Activated CD8-positive, alpha-beta T cell treated with anti-CD3 and anti-CD28 coated beads for 36 hours (primary cell): ENCODE data around the gene TSHR. TPM values are rescaled to one million over a fixed set of nuclear protein-coding genes. Genes with fewer than 3 reads are reported as not detected.

Experiments used
- ATAC-seq: fragments of 200-7000 bp; cut with Tn5 transposase; one replicate; pipeline ENCODE4 v1.10.0; 2021; ENCODE audit warnings: mild to moderate bottlenecking, moderate library complexity
- CTCF ChIA-PET: fragments of 350-600 bp; sonication (Branson Sonifier 250); formaldehyde crosslinking; loops from one replicate; lab custom pipeline; 2021; ENCODE audit warnings: antibody characterized with exemption; lab: Charles Lee
- POLR2A ChIA-PET: fragments of 350-600 bp; sonication (Branson Sonifier 250); formaldehyde crosslinking; loops from one replicate; lab custom pipeline; 2021; ENCODE audit warnings: antibody characterized with exemption; lab: Charles Lee
- DNase-seq: peaks from one replicate; pipeline ENCODE4 v3.0.0-alpha.2; 2020
- H3K27ac Mint-ChIP-seq: one replicate; pipeline ENCODE4 v1.8.0; 2021; ENCODE audit warnings: mild to moderate bottlenecking, mixed read lengths
- H3K27me3 Mint-ChIP-seq: one replicate; pipeline ENCODE4 v1.8.0; 2021; ENCODE audit warnings: mixed read lengths
- H3K36me3 Mint-ChIP-seq: one replicate; pipeline ENCODE4 v1.8.0; 2021; ENCODE audit warnings: low read depth, mixed read lengths
- H3K4me1 Mint-ChIP-seq: one replicate; pipeline ENCODE4 v1.8.0; 2021; ENCODE audit warnings: low read depth, mixed read lengths
- H3K4me3 Mint-ChIP-seq: one replicate; pipeline ENCODE4 v1.8.0; 2021; ENCODE audit warnings: mild to moderate bottlenecking, moderate library complexity, mixed read lengths
- H3K9me3 Mint-ChIP-seq: one replicate; pipeline ENCODE4 v1.8.0; 2021; ENCODE audit warnings: mixed read lengths
- intact Hi-C: fragments of 100-400 bp; cut with micrococcal nuclease; formaldehyde crosslinking; loops from one replicate; pipeline ENCODE4 v1.10.0; 2022
- total RNA-seq, 2 experiments: library from RNA; stranded (reverse); gene quantifications; one replicate each; pipeline ENCODE4 v1.2.3, GENCODE V29; 2021
- TF ChIP-seq, protein P1 (sequence below): fragments of 200-600 bp; IDR thresholded peaks from one replicate; pipeline ENCODE4 v1.8.0; 2022; ENCODE audit warnings: antibody characterized with exemption, mild to moderate bottlenecking

Gene TSHR
- total RNA-seq, 2 experiments from 2014 or later: 0.31 TPM; not detected in 1

- H3K27me3 Mint-ChIP-seq: no peaks in the 10 kb centered on the region
- ChIA-PET POLR2A (interaction anchor here (0.6 to 2.4 kb wide), 3 partner anchors 11 to 684 kb away, joined by 3 to 29 read pairs (median 5); partner anchors contain the start of gene CEP128), CTCF (interaction anchor here (0.9 to 1.9 kb wide), 4 partner anchors 13 to 225 kb away, joined by 3 to 5 read pairs (median 4); no protein-coding TSS in a partner anchor)
- intact Hi-C loops: no loop called here
- no peak overlapping the region for H3K4me3 Mint-ChIP-seq
- peaks cover 35% of the 10 kb centered on the region for H3K4me1 Mint-ChIP-seq
- DNase-seq: no peak
- H3K9me3 Mint-ChIP-seq: peaks cover 13% of the 10 kb centered on the region
- peak overlapping the region; percentile 79 for H3K27ac Mint-ChIP-seq
- TF ChIP-seq, protein P1, sequence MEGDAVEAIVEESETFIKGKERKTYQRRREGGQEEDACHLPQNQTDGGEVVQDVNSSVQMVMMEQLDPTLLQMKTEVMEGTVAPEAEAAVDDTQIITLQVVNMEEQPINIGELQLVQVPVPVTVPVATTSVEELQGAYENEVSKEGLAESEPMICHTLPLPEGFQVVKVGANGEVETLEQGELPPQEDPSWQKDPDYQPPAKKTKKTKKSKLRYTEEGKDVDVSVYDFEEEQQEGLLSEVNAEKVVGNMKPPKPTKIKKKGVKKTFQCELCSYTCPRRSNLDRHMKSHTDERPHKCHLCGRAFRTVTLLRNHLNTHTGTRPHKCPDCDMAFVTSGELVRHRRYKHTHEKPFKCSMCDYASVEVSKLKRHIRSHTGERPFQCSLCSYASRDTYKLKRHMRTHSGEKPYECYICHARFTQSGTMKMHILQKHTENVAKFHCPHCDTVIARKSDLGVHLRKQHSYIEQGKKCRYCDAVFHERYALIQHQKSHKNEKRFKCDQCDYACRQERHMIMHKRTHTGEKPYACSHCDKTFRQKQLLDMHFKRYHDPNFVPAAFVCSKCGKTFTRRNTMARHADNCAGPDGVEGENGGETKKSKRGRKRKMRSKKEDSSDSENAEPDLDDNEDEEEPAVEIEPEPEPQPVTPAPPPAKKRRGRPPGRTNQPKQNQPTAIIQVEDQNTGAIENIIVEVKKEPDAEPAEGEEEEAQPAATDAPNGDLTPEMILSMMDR: no peak
- H3K36me3 Mint-ChIP-seq: peaks cover 44% of the 10 kb centered on the region
- no peak for ATAC-seq
These were observed 25.3 kb upstream of the TSHR start for GRCh38 chr14:80930095-80930494.

DNA sequence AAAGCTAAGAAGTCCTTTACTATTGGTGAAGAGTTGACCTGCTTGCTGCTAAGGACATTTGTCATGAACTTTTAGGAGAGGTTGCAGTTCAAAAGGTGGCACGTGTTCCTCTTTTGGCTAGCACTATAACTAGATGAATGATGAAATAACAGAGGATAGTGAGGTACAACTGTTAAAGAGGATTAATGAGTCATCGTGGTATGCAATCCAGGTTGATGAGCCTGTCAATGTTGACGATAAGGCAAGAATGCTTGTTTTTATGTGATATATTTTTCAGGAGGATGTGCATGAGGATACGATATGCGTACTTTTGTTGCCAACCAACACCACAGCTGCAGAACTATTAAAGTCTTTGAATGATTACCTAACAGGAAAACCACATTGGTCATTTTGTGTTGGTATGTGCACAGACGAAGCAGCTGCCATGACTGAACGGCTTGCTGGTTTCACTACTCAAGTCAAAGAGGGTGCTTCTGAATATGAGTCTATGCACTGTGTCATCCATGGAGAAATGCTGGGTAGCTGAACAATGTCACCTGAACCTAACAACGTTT lies 24.5 kb upstream of the TSHR start:
- H3K4me1 Mint-ChIP-seq: peaks cover 30% of the 10 kb centered on the region
- intact Hi-C loops: loop anchor here (1.0 kb wide), 1 partner anchor 11 kb away; no protein-coding TSS in a partner anchor
- ATAC-seq (peak; percentile 97), DNase-seq (peak; percentile 81)
- ChIA-PET POLR2A (interaction anchor here (0.7 to 2.4 kb wide), 5 partner anchors 10 to 239 kb away, joined by 3 to 29 read pairs (median 3); partner anchors contain the start of genes CEP128 and TSHR), CTCF (interaction anchor here (0.8 to 1.9 kb wide), 5 partner anchors 10 to 80 kb away, joined by 3 to 5 read pairs (median 3); partner anchors contain the start of gene CEP128)
- TF ChIP-seq, protein P1: no peak
- H3K9me3 Mint-ChIP-seq: peaks cover 13% of the 10 kb centered on the region
- H3K27ac Mint-ChIP-seq: peak overlapping the region; percentile 79
- peaks cover 44% of the 10 kb centered on the region for H3K36me3 Mint-ChIP-seq
- H3K27me3 Mint-ChIP-seq: no peaks in the 10 kb centered on the region
- H3K4me3 Mint-ChIP-seq: peak overlapping the region; percentile 52

- ChIA-PET CTCF (interaction anchor here (1.4 to 2.0 kb wide), 4 partner anchors 8 to 237 kb away, joined by 3 to 13 read pairs (median 4); no protein-coding TSS in a partner anchor), POLR2A (interaction anchor here (1.8 kb wide), 1 partner anchor 8 kb away, joined by 9 read pairs; the partner anchor contains the start of gene CEP128)
- TF ChIP-seq, protein P1: no peak
- H3K36me3 Mint-ChIP-seq: peaks cover 43% of the 10 kb centered on the region
- H3K27ac Mint-ChIP-seq: no peak overlapping the region
- H3K9me3 Mint-ChIP-seq: peaks cover 13% of the 10 kb centered on the region
- ATAC-seq (no peak), DNase-seq (no peak)
- intact Hi-C loops: no loop called here
- no peaks in the 10 kb centered on the region for H3K27me3 Mint-ChIP-seq
- peaks cover 32% of the 10 kb centered on the region for H3K4me1 Mint-ChIP-seq
- no peak overlapping the region for H3K4me3 Mint-ChIP-seq
These were observed 22.1 kb upstream of the TSHR start for GRCh38 chr14:80933282-80933681.

- Mint-ChIP-seq H3K27me3 (no peaks in the 10 kb centered on the region), H3K4me1 (peaks cover 32% of the 10 kb centered on the region), H3K27ac (no peak overlapping the region), H3K36me3 (peaks cover 40% of the 10 kb centered on the region), H3K9me3 (peaks cover 12% of the 10 kb centered on the region), H3K4me3 (no peak overlapping the region)
- ATAC-seq: no peak
- CTCF ChIA-PET: interaction anchor here (1.4 to 2.0 kb wide), 4 partner anchors 9 to 236 kb away, joined by 3 to 13 read pairs (median 4); no protein-coding TSS in a partner anchor
- intact Hi-C loops: no loop called here
- DNase-seq: no peak
- POLR2A ChIA-PET: interaction anchor here (1.8 kb wide), 1 partner anchor 8 kb away, joined by 9 read pairs; the partner anchor contains the start of gene CEP128
- TF ChIP-seq, protein P1: no peak
These were observed 21.7 kb upstream of the TSHR start for GRCh38 chr14:80933686-80934085.
